Stimulated activated CD8-positive, alpha-beta memory T cell treated with anti-CD3 and anti-CD28 coated beads, Interleukin-4, amount 100 ng/mL, for 48 hours (primary cell): ENCODE measurements around the gene STAT5B.
"Not testable (repeated sequence)": the region's sequence is repeated elsewhere in the genome, so short reads cannot be mapped to it uniquely, and the experiment has no call there.

ENCODE experiments used
- DNase-seq: peaks from one replicate; pipeline ENCODE4 v3.0.0-alpha.2; 2020

STAT5B gene

GRCh38 chr17:42193216-42193968 lies 82.8 kb downstream of the STAT5B start:
- no peak for DNase-seq

- DNase-seq: no peak
These were observed 83.7 kb downstream of the STAT5B start for GRCh38 chr17:42192189-42193126.

- DNase-seq: no peak
These were observed 84.9 kb downstream of the STAT5B start for GRCh38 chr17:42191275-42191608.

- DNase-seq: no peak
These were observed 85.5 kb downstream of the STAT5B start for GRCh38 chr17:42190491-42191274.

- no peak for DNase-seq
These were observed 86.6 kb downstream of the STAT5B start for GRCh38 chr17:42189651-42189965.

- DNase-seq: no peak
These were observed 87.2 kb downstream of the STAT5B start for GRCh38 chr17:42188749-42189650.

GRCh38 chr17:42187833-42188232 lies 88.4 kb downstream of the STAT5B start:
- no peak for DNase-seq

- DNase-seq: not testable (repeated sequence)
These were observed 90.0 kb downstream of the STAT5B start for GRCh38 chr17:42186191-42186590.

GRCh38 chr17:42185621-42185930 lies 90.6 kb downstream of the STAT5B start:
- DNase-seq: no peak

GRCh38 chr17:42184713-42185620 lies 91.2 kb downstream of the STAT5B start, which contains the start of gene HCRT:
HCRT (minus strand) TSS chr17:42185452; CDS start chr17:42185365, 87 bp downstream.
- no peak for DNase-seq

GRCh38 chr17:42183741-42184711 lies 92.2 kb downstream of the STAT5B start:
- DNase-seq: peak; percentile 88

GRCh38 chr17:42182927-42183734 lies 93.1 kb downstream of the STAT5B start:
- DNase-seq: no peak

GRCh38 chr17:42181851-42182207 lies 94.4 kb downstream of the STAT5B start:
- no peak for DNase-seq

GRCh38 chr17:42180922-42181850 lies 95.0 kb downstream of the STAT5B start, which contains the start of gene KCNH4:
KCNH4 (minus strand) TSS chr17:42181142; CDS start chr17:42180945, 197 bp downstream.
- peak; percentile 95 for DNase-seq

GRCh38 chr17:42180411-42180921 lies 95.7 kb downstream of the STAT5B start:
- DNase-seq: no peak

GRCh38 chr17:42179911-42180410 lies 96.2 kb downstream of the STAT5B start:
- peak; percentile 52 for DNase-seq

- no peak for DNase-seq
These were observed 96.9 kb downstream of the STAT5B start for GRCh38 chr17:42179335-42179734.
